Sciatic nerve (tissue), 2 donors: Measurements from ENCODE around the gene NKX1-1. TPM values are rescaled to one million over a fixed set of nuclear protein-coding genes. Genes with fewer than 3 reads are reported as not detected.
"Not testable (repeated sequence)": the region's sequence is repeated elsewhere in the genome, so short reads cannot be mapped to it uniquely, and the experiment has no call there.

ENCODE experiments used
- ATAC-seq: fragments of 200-7000 bp; cut with Tn5 transposase; one replicate; pipeline ENCODE4 v1.9.1; 2020; ENCODE audit warnings: mild to moderate bottlenecking, moderate library complexity
- DNase-seq: peaks from one replicate; pipeline ENCODE4 v3.0.0-alpha.2; 2020; ENCODE audit warnings: low spot score
- intact Hi-C: fragments of 100-400 bp; cut with DNase I; formaldehyde crosslinking; loops from one replicate; pipeline ENCODE4 v1.14.2; 2022
- total RNA-seq: library from RNA; stranded (reverse); fragmentation: NEBNext Ultra II Directional; extraction: Animal tissue kit (Norgen Biotek cat#: 25700); gene quantifications from one replicate; pipeline ENCODE4 v1.2.1, GENCODE V29; 2021
- donor health status: DM: no; HTN: no; CAD: no.
- donor health status: DM: no; HTN: no; CAD: no.

Gene NKX1-1
- total RNA-seq: not detected

- ATAC-seq: no peak
- intact Hi-C loops: no loop called here
- DNase-seq: no peak
These were observed at the start of gene NKX1-1 for GRCh38 chr4:1406394-1406980. NKX1-1 (minus strand) TSS chr4:1406442; CDS start chr4:1406442, 0 bp downstream.

GRCh38 chr4:1453731-1454130, 47.5 kb upstream of the NKX1-1 start:
- no peak for ATAC-seq
- no peak for DNase-seq
- intact Hi-C loops: no loop called here

GRCh38 chr4:1452431-1453051, 46.3 kb upstream of the NKX1-1 start:
- ATAC-seq (no peak), DNase-seq (peak; percentile 5)
- intact Hi-C loops: no loop called here

GRCh38 chr4:1451752-1452122, 45.5 kb upstream of the NKX1-1 start:
- no peak for DNase-seq
- ATAC-seq: no peak
- intact Hi-C loops: no loop called here

GRCh38 chr4:1451106-1451751, 45.0 kb upstream of the NKX1-1 start:
- intact Hi-C loops: no loop called here
- ATAC-seq (no peak), DNase-seq (peak; percentile 39)

GRCh38 chr4:1449833-1450741, 43.8 kb upstream of the NKX1-1 start:
- DNase-seq: peak; percentile 48
- intact Hi-C loops: no loop called here
- no peak for ATAC-seq

GRCh38 chr4:1449475-1449832, 43.2 kb upstream of the NKX1-1 start:
- DNase-seq (peak; percentile 45), ATAC-seq (no peak)
- intact Hi-C loops: no loop called here

- ATAC-seq (no peak), DNase-seq (peak; percentile 35)
- intact Hi-C loops: no loop called here
These were observed 42.6 kb upstream of the NKX1-1 start for GRCh38 chr4:1448589-1449420.

GRCh38 chr4:1447676-1448588, 41.7 kb upstream of the NKX1-1 start:
- ATAC-seq (no peak), DNase-seq (peak; percentile 54)
- intact Hi-C loops: no loop called here

- ATAC-seq (no peak), DNase-seq (peak; percentile 54)
- intact Hi-C loops: no loop called here
These were observed 40.5 kb upstream of the NKX1-1 start for GRCh38 chr4:1446502-1447386.

GRCh38 chr4:1445716-1446445, 39.6 kb upstream of the NKX1-1 start:
- intact Hi-C loops: no loop called here
- no peak for DNase-seq
- ATAC-seq: no peak

GRCh38 chr4:1443688-1444172, 37.5 kb upstream of the NKX1-1 start:
- DNase-seq, ATAC-seq, intact Hi-C loops: not testable (repeated sequence)

- ATAC-seq (no peak), DNase-seq (no peak)
- intact Hi-C loops: no loop called here
These were observed 20.8 kb upstream of the NKX1-1 start for GRCh38 chr4:1427010-1427409.

GRCh38 chr4:1421657-1422056, 15.4 kb upstream of the NKX1-1 start:
- ATAC-seq (no peak), DNase-seq (no peak)
- intact Hi-C loops: no loop called here

GRCh38 chr4:1419708-1420107, 13.5 kb upstream of the NKX1-1 start:
- no peak for DNase-seq
- intact Hi-C loops: no loop called here
- ATAC-seq: no peak
